Measurements from ENCODE around the gene BNC2.

BNC2 gene

DNA sequence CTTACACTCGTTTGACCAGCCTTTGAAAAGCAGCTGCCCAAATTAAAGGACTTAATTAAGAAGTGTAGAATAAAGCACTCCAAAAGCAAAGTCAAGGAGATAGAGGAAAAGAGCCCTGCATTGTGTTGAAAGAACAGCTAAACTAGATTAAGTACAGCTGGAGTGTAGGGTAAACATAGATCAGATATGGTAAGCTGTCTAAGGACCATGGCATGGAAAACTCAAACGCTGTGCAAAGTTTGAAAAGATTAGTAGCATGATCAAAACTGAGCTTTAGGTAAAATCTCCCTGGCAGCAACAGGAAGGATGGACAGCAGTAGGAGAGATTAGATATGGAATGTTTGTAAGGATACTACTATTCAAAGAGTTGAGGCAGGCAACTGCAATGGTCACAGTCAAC, 55.4 kb downstream of the BNC2 start:
- DNase-seq, result no peak

DNA sequence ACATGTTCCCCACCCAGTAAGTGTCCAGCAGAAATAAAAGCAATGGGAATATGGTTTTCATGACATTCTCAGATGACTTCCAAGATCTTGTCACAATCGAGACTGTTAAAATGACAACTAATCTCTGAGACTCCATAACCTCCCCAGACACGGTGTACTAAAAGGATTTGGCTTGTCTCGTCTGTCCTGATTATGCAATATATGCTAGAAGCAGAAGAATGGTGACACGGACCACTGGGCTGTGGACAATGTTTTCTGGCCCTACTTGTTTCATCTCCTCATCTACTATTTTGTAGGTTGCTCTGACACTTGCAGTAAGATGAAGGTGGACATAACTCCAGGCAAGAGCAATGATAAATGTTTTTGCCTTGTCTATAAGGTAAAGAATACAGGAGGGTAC, 56.6 kb downstream of the BNC2 start:
- DNase-seq, result no peak

DNA sequence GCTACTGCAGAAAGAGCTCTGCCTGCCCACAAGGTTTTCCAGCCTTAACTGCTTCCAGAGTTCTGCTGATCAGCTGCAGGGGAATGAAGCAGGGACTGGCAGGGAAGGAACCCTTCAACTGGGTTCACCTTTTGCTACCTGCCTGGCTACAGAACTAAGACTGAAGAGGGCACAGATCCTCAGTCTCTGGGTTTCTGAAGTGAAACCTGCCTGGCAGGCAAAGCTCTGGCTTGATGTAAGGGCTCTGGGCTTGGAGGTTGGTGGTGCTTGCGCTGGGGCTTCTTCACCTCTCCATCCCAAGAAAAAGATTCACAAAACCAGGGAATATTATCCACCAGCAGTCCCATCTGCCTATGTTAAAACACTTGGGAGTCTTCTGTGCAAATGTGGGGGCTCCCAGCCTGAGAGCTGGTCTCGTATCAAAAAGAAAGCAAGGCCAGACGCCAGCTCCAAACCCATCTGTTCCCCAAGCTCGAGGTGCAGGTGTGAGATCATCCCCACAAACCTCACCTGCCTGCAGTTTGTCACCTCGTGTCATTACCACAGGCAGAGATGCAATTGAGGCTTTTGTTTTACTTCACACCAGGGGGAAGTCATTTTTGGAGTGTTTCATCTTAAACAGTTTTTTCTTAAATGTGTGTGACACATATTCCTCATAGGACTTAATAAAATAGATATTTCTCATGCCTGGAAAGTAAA, 58.3 kb downstream of the BNC2 start:
- no peak for DNase-seq

DNA sequence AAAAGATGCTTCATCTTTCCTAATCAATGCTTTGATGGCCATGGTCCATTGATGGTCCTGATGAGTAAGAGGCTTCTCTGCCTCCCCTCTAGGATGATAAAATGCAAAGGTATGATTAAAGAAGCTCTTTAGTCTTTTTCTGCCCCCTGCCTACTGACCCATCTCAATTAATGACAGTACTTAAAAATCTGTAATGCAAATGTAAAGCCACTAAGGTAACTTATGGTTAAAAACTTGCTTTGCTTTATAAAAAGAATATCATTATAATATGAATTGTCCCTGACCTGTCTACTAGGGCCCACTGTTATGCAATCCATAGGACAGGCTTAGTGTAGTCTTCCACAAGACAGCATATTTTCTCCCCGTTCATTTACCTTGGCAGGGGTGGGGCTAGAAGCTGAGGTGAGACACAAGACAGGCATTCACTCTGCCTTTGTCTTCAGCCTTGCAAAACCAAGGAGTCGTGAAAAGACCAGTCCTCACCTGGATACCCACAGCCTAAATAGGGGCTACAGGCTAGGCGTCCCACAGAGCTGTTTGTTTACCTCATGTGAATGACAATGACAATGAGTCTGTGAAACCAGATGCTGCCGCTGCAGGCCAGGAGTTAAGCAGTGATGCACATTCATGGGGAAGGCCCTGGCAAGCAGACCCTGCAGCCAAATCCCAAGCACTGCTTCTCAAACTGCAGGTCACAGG, 60.4 kb downstream of the BNC2 start:
- no peak for DNase-seq

DNA sequence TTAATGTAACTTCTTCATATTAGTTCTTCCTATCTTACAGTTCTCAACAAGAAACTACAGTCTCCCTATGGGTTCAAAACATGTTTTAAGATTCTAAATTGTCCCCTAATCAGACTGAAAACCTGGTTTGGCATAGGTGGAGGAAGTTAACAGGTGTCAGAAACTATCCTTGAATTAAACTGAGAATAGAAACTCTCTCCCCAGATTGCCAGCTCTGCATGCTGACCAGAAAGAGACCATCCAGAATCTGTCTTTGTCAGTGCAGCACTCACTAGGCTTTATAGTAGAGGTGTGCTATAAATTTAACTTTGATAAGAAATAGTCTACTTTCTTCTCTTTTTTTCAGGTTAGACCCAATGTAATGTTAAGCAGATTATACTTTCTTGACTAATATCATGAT, 63.8 kb downstream of the BNC2 start:
- no peak for DNase-seq

DNA sequence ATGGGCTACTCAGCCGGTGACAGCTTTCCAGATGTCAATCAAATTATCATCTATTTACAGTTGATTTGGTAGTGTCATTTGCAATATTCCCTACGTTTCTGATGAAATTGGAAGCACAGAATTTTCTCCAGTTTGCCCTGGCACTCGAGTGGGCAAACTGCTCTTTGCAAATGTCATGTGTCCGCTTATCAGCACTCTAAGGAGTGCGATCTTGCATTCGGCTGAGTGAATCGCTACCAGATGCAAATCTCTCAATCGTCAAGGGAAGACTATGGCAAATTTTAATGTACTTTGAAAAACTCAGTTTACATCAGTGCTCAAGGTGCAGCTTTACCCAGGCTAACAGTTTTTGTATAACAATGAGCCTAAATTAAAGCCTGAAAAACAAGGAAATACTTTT, 66.8 kb downstream of the BNC2 start:
- no peak for DNase-seq

DNA sequence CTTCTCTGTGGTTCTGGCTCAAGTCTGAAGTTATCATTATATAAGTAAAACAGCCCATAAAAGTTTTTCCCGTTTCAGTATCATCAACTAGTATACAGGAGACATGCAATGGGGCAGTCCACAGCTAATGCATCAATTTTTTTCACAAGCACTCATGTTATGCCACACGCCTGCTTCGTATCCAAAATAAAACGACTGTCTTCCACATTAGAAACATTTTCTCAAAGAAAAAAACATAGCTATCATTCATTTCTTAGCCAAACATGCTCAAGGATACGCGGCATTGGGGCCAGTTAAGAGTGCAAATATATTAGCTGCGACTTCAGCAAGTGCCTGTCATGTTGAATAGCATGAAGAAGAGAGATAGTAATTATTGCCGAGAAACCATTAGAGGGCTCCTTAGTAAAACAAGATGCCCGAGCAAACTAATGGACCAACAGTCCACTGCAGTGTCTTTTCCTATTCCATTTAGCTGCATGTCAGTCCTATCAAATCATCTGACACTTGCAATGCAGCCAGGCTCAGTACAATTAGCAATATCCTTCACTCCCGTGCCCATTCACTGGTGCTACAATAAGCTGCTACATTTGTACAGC, 68.5 kb downstream of the BNC2 start:
- DNase-seq, result no peak

DNA sequence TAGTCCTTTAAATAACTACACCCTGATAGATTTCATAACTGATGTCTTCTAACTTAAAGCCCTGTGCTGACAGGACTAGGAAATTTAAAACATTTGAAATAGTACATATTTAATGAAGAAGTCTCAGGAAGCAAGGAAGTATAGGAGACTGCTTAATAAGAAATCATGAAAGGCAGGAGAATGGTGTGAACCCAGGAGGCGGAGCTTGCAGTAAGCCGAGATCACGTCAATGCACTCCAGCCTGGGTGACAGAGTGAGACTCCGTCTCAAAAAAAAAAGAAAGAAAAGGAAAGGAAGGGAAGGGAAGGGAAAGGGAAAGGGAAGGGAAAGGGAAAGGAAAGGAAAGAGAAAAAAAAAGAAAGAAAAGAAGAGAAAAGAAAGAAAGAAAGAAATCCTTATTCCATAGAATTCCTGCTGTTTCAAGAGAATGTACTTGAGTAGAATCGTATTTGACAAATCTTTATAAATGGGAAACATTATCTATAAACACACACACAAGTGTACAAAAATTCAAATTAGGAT, 74.1 kb downstream of the BNC2 start:
- no peak for DNase-seq

DNA sequence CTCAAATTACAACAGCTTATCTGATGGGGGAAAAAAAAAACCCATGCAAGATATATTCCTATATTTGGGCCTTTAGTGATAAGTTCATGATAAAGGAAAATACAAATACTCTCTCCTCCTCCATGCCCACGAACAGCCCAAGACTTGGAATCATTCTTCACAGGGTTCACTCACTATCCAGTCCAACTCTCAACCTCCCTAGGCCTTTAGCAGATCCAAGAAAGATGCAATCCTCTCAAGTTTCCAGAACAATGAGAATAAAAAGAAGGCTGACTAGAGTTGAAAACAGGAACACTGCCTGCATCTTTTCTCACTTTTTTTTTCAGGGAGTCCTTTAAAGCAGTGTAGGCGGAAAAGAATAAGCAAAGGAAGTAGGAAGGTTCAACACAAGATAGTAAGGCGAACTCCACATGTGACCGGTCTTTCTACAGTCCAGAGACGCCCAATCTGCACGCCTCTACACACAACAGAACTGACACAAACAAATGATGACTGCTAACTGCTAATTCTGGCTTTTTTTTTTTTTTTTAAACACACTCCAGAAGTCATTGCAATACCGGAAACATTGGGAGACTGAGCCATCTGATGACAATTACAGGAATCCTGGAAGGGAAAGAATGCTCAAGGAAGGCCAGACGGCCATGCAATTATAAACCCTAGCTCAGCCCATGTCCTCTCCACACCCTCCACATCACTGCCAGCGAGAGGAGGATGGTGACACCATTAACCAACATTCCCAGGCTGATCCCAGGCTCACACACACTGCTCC, 75.4 kb downstream of the BNC2 start:
- no peak for DNase-seq

DNA sequence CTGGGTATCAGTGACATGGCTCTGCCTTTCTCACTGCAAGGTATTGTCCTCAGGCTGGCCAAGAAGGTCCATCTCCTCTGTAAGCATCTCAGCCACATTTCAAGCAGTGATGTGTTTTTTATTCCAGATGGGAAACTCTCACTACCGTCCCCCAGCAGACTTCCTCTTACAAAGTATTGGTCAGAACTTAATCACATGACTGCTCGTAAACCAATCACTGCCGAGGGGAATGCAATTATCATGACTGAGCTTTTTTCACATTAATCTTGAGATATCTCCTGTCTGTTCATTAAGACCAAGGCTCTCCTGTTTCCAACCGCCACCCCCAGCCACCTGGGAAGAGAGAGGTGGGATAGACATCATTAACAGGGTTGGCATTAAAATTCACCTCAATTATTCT, 76.4 kb downstream of the BNC2 start:
- DNase-seq, result no peak

DNA sequence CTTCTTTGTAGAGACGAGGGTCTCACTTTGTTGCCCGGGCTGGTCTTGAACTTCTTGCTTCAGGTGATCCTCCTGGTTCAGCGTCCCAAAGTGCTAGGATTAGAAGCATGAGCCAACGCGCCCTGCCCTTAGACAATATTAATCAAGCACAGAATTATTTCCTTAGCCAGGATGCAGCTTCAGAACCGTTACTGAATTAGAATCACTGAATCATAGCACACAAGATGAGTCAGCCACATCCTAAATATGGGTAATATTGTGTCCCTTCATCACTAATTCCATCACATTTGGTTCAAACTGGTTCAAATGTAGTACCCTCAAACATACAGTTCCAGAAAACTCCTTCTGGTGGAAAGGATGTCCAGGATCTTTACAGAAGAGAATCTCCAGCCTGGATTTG, 82.7 kb downstream of the BNC2 start:
- DNase-seq, result no peak

DNA sequence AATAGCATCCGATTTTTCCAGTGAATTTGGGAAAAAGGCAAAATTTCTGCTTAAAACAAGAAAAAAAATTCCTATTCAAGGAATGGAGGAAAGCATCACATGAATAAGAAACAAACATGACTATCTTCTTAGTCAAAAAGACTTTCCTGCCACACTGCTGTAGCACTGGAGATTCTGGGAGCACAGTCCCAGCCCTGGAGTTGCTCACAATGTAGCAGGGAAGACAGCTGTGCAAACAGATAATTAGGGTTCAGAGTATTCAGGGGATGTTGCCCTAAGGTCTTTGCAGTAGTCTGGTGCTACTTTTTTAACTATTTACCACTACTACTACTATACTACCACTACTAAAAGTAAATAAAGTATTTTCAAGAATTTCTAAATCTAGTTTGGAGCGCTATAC, 86.5 kb downstream of the BNC2 start:
- DNase-seq, result no peak

DNA sequence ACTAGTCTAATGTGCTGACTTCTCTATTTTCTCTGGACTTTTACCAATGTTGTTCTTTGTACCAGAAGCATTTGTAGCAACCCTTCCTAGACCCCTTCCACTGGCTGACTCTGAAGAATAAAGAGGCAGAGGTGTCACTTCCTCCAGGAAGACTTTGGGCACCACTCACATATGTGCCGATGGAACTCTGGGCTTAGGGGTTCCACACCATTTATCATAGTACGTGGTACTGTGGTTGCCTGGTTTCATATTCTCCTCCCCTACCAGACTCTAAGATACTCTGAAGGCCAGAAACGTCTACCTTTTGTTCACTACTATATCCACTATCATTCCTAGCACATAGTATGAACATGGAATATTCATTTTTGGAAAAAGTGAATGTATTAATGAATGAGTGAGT, 88.0 kb downstream of the BNC2 start:
- no peak for DNase-seq

DNA sequence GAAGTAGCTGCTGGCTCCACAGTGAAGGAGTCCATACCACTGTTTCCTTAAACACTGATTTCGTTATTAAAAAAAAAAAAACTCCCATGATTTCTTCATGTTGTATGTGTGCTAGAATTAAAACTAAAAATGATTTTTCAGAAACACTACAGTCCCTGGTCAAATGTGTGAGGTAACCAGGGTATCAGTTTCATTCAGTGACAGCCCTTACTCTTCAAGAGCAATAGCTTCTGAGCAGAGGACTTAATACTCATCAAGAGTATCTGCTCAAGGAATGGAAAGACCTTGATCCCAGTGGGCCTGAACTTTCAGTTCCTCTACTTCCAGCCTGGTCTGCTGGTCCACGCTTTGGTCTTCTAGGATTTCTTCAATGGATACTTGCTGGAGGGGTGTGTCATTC, 95.1 kb downstream of the BNC2 start:
- DNase-seq, result no peak

DNA sequence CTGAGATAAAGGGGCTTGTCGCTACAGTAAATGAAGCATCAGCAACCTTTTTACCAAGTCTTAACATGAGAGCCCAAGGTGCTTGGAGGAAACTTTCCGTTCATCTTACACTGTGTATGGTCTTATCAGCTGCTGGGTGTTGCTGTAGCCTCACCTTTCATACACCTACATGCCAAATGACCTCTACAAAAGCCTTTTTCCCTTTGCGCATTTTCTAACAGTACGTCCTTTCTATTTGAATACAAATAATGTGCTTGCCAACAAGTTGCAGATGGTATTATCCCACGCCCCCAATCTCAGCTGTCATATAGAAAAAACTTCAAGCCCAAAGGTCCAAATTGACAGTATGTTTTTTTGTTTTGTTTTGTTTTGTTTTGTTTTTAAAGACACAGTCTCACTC, 96.9 kb downstream of the BNC2 start:
- DNase-seq, result no peak

DNA sequence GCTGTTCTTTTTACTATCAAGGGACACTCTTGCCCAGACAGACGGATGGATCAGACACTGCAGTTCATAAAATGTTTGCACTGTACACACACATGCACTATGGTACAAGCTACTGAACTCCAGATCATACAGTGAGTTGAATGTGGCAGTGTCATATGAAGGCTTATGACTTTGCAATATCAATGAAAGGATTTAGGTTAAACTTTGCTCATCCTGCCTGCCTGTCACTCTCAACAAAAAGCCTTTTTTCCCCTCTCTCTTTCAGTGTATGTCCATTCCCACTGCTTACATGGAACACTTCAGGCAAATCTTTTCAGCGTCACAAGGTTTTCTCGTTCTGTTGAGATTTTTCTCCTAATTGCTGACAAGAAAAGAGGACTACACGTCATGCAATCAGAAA, 97.4 kb downstream of the BNC2 start:
- DNase-seq, result no peak

DNA sequence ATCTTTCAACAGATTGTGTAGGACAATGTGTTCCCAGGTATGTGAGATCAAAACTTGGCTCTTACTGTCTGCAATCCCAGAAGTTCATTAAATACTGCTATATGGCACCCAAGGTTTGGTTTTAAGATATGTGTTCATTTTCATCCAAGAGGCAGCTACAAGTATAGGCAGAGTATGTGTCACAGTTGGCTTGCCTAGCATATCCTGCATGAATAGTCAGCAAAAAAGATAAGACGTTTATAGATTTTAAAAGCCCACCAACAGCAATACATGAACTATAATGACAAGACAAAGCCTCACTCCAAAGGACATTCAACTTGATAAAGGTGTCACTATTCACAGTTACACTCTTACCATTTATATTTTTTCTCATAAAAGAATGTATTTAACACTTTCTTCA, 99.1 kb downstream of the BNC2 start:
- no peak for DNase-seq

DNA sequence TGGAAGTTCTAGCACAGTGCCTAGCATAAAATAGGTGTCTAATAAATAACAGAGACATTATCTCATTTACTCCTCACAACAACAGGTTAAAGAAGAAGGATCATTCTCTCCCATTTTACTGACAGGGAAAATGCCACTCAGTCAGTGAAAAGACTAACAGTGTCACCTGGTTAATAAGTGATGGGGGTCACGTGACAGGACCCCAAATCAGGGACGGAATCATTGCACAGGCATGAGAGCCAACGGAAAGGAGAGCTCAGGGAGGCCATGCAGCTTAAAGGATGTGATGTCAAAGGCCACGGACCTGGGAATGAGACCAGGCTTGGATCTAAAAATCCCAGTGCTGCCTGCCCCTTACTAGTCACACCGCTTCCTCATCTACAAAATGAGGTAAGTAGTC, 101.2 kb downstream of the BNC2 start:
- DNase-seq, result no peak

DNA sequence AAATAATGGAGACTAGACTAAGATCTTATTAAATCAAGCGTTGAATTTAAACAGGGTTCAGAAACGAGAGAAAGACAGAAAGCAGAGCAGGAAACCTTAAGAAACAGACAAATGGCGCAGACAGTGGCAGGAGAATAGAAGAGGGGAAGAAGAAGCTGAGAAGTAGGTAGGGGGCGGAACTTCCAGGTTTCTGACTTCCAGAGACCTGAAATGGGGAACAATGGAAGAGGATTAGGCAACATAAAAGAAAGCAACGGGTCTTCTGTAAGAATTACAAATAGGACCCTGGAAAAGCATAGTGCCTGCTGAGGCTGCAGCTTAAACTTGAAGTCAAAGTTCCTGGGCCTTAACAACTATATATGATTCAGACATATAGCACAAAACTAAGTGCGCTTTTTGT, 101.7 kb downstream of the BNC2 start:
- no peak for DNase-seq

DNA sequence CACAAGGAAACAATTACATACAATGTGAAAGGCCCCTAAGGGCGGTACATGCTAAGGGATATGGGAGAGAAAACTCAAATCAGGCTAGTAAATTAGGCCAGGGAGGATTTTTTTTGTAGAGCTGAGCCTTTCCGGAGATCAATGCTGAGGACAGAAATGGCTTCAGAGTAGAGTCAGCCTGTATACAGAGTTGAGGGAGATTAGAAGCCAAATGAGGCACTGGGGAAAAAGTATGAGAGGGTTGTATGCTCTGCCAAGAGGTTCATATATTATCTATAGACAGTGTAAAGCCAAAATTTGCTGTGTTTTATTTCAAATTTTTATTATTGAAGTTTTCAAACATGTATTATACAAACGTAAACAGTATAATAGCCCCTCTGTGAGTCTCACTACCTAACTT, 103.1 kb downstream of the BNC2 start:
- DNase-seq, result no peak

DNA sequence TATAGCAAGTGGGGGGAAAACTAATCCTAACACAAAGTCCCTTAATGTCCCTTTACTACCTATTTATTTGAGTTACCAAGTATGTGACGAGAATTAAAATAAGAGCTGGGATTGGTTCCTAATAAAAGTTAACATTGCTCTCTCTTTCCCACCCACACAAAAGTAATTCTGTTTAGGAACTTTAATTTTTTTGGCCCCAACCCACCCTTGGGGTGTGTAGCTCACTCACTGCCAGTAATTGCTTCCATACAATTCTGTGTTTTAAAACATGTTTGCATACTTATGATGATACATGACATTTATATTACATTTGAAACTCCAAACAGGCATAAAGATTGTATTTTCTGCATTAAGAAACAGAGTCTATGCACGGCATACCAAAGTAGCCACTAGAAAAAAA, 106.5 kb downstream of the BNC2 start:
- DNase-seq, result no peak

DNA sequence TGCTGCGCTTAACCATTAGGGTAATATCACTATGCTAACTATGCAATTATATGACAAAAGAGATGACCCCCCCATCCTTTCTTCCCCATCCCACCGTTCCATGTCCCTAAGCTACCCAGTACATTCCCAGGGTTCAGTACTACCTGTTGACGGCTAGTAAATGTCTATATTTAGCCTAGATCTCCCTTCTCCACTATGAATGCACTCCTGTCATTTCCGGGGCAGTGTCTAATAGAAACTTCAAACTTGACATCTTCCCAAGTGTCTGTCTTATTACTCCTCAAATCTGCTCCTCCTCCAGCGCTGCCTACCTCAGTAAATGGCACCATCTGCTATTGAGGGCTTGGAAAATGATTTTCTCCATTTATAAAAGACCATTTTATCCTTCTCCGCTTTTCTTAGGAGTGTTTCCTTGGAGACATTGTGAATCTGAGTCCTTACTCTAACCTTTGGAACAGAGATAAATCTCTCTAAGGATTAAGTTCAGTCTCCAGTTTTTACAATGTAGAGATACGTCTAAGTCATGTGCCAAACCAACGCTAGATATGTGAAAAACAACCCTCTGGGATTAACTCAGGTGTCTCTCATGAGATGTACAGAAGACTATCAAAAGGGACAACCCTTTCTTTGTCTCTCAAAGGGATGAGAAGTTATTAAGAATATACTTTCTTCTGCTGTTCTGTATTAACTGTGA, 114.9 kb downstream of the BNC2 start:
- DNase-seq, result no peak

DNA sequence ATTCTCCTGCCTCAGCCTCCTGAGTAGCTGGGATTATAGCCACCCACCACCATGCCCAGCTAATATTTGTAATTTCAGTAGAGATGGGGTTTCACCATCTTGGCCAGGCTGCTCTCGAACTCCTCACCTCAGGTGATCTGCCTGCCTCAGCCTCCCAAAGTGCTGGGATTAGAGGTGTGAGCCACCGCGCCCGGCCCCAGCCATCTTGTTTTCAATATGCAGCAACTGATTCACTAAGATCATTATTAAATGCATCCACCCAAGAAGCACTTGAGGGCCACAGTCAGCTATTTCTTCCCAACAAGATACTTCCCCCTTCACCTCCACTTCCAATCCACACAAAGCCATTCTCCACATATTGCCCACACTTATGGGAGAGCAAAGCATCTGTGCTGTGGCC, 115.8 kb downstream of the BNC2 start:
- DNase-seq, result no peak
